DND-41 (cell line): ENCODE results near the gene SHANK1.

Experiments used
- ATAC-seq: fragments of 200-7000 bp; cut with Tn5 transposase; 3 replicates; pipeline ENCODE4 v1.9.1; 2021; ENCODE audit warnings: low read depth; ENCODE audit not compliant: insufficient read depth
- DNase-seq: peaks from one replicate; pipeline ENCODE4 v3.0.0-alpha.2; 2020
- H2AFZ ChIP-seq: 2 replicates; pipeline ENCODE4 v1.6.0; 2012; ENCODE audit warnings: low read depth, low read length
- H3K27ac ChIP-seq: 2 replicates; pipeline ENCODE4 v1.5.1; 2012; ENCODE audit warnings: low read length, inconsistent platforms
- H3K27me3 ChIP-seq: fragments of 200-600 bp; sonication (generic); 2 replicates; pipeline ENCODE4 v1.6.0; 2012; ENCODE audit warnings: low read length, mild to moderate bottlenecking, inconsistent platforms; ENCODE audit not compliant: insufficient read depth, poor library complexity
- H3K36me3 ChIP-seq: 2 replicates; pipeline ENCODE4 v1.5.1; 2012; ENCODE audit warnings: low read length, inconsistent platforms; ENCODE audit not compliant: insufficient read depth
- H3K4me1 ChIP-seq: 2 replicates; pipeline ENCODE4 v1.5.1; 2012; ENCODE audit warnings: mild to moderate bottlenecking, low read length; ENCODE audit not compliant: insufficient read depth
- H3K4me2 ChIP-seq: 2 replicates; pipeline ENCODE4 v1.6.0; 2012; ENCODE audit warnings: mild to moderate bottlenecking, moderate library complexity, low read length, inconsistent platforms; ENCODE audit not compliant: insufficient read depth
- H3K4me3 ChIP-seq, 2 experiments: fragments of 200-600 bp in 1 of 2; shearing (Covaris generic) in 1 of 2; 2 replicates each; pipeline ENCODE4 v1.5.1; 2012 to 2016; ENCODE audit warnings: inconsistent platforms in 2 of 2, low read length in 2 of 2, mild to moderate bottlenecking in 2 of 2, low read depth in 1 of 2, moderate library complexity in 1 of 2
- H3K79me2 ChIP-seq: 2 replicates; pipeline ENCODE4 v1.6.0; 2012; ENCODE audit warnings: low read length, inconsistent platforms; ENCODE audit not compliant: insufficient read depth
- H3K9ac ChIP-seq: 2 replicates; pipeline ENCODE4 v1.6.0; 2012; ENCODE audit warnings: low read depth, mild to moderate bottlenecking, inconsistent platforms, low read length, moderate library complexity
- H3K9me3 ChIP-seq: 2 replicates; pipeline ENCODE4 v1.5.1; 2012; ENCODE audit warnings: low read length, moderate library complexity, mild to moderate bottlenecking, inconsistent platforms; ENCODE audit not compliant: insufficient read depth, severe bottlenecking
- H4K20me1 ChIP-seq: 2 replicates; pipeline ENCODE4 v1.6.0; 2012; ENCODE audit warnings: low read length; ENCODE audit not compliant: insufficient read depth
- CTCF ChIP-seq: IDR thresholded peaks from 2 replicates; pipeline ENCODE4 v1.5.1; 2012; ENCODE audit warnings: borderline replicate concordance, low read length, moderate library complexity, mild to moderate bottlenecking; ENCODE audit not compliant: poor library complexity, severe bottlenecking; ENCODE audit errors: extremely low read depth
- EZH2 ChIP-seq: IDR thresholded peaks from 3 replicates; pipeline ENCODE4 v1.6.1; 2012; ENCODE audit warnings: borderline replicate concordance, low read depth, mild to moderate bottlenecking, moderate library complexity, low read length, inconsistent platforms; ENCODE audit not compliant: severe bottlenecking

Gene SHANK1

GRCh38 chr19:50662651-50663481, 56.7 kb downstream of the SHANK1 start:
- Histone ChIP-seq H3K27me3 (no peaks in the 10 kb centered on the region), H3K36me3 (no peaks in the 10 kb centered on the region), H3K4me3 (no peak overlapping the region), H3K4me1 (peaks cover 13% of the 10 kb centered on the region), H4K20me1 (no peaks in the 10 kb centered on the region), H2AFZ (no peak overlapping the region), H3K9ac (no peak overlapping the region), H3K4me2 (no peak overlapping the region), H3K27ac (no peak overlapping the region), H3K79me2 (no peaks in the 10 kb centered on the region), H3K9me3 (peaks cover 6% of the 10 kb centered on the region)
- TF ChIP-seq EZH2 (no peak), CTCF (no peak)
- DNase-seq: no peak
- ATAC-seq: no peak

DNA sequence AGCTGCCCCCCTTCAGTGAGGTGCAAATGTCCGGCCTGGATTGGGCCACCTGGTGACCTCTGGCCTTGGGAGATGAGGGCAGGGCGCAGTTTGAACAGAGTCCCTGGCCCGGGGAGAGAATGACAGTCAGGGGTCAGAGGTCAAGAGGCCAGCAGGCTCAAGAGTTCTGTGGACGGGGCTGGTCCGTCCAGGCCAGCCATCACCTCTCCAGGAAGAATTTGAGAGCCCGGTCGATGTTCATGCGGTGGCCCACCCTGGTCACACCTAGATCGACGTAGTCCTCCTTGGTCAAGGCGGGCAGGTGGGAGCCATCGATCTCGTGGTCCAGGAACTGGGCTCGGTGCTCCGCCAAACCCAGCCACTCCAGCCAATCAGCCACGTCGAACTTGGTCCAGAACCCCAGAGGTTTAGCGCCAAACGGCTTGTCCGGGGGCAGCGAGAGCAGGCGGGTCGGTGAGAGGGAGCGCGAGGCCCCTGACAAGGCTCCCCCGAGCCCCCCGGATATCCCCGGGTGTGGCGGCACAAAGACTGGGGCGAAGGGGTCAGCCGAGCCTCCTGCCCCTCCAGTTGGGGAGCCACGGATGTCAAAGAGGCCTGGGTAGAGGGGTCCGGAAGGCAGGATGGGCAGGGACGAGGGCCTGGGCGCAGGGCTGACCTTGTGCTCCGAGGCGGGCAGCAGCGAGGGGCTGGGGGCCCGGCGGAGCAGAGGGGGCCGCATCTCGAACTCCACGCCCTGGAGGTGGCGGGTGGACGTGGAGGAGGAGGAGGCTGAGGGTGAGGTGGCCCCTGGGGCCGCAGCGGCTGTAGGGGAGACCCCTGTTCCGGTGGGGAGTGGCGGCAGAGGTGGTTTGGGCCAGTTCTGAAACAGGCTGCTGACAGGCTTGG, 57.6 kb downstream of the SHANK1 start:
- Histone ChIP-seq H3K27ac (no peak overlapping the region), H3K79me2 (no peaks in the 10 kb centered on the region), H3K27me3 (no peaks in the 10 kb centered on the region), H3K4me1 (peaks cover 17% of the 10 kb centered on the region), H3K36me3 (no peaks in the 10 kb centered on the region), H3K9me3 (peaks cover 6% of the 10 kb centered on the region), H3K4me3 (no peak overlapping the region), H3K9ac (no peak overlapping the region), H4K20me1 (no peaks in the 10 kb centered on the region), H2AFZ (no peak overlapping the region), H3K4me2 (no peak overlapping the region)
- DNase-seq (no peak), ATAC-seq (no peak)
- TF ChIP-seq EZH2: no peak
- TF ChIP-seq CTCF: no peak

DNA sequence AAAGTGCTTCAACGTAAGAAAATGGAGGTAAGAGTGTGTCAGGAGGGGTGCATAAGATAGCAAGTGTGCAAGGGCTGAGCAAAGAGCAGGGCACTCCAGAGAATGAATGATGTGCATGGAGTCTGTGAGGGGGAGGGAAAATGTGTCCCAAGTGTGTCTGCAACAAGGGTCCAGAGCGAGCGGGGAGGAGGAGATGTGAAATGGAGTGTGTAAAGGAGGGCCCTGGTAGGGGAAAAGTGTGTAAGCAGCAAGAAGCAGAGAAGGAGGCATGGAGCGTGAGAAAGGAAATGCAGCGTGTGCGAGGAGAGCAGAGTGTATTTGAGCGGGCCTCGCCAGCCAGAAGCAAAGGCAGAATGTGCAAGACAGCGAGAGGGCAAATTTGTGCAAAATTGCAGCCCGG, 58.6 kb downstream of the SHANK1 start:
- Histone ChIP-seq H3K9ac (no peak overlapping the region), H2AFZ (no peak overlapping the region), H3K27ac (no peak overlapping the region), H3K36me3 (no peaks in the 10 kb centered on the region), H3K4me1 (peaks cover 17% of the 10 kb centered on the region), H3K4me3 (no peak overlapping the region), H3K4me2 (no peak overlapping the region), H3K9me3 (peaks cover 6% of the 10 kb centered on the region), H3K79me2 (no peaks in the 10 kb centered on the region), H4K20me1 (no peaks in the 10 kb centered on the region), H3K27me3 (no peaks in the 10 kb centered on the region)
- no peak for TF ChIP-seq CTCF
- no peak for TF ChIP-seq EZH2
- ATAC-seq (no peak), DNase-seq (no peak)
